Anterior cingulate cortex (tissue), 58 donors: ENCODE results near the gene MTX1.
"Not testable (repeated sequence)": the region's sequence is repeated elsewhere in the genome, so short reads cannot be mapped to it uniquely, and the experiment has no call there.

Experiments
- DNase-seq, 58 donors: peaks; one replicate each; lab custom pipeline; 2025; lab: John Stamatoyannopoulos, UW

MTX1 gene

GRCh38 chr1:155186067-155186793, 22.3 kb upstream of the MTX1 start:
- DNase-seq = no peak

- DNase-seq = no peak
Observed at GRCh38 chr1:155186794-155187455, 21.6 kb upstream of the MTX1 start.

GRCh38 chr1:155187456-155187891, 21.0 kb upstream of the MTX1 start:
- DNase-seq = no peak

GRCh38 chr1:155188268-155188667, 20.2 kb upstream of the MTX1 start:
- DNase-seq = no peak

- DNase-seq = not testable (repeated sequence)
Observed at GRCh38 chr1:155189926-155190325, 18.6 kb upstream of the MTX1 start.

GRCh38 chr1:155191904-155192303, 16.6 kb upstream of the MTX1 start:
- no peak for DNase-seq

- DNase-seq = no peak
Observed at GRCh38 chr1:155192346-155193274, 15.9 kb upstream of the MTX1 start.

GRCh38 chr1:155193275-155193990, 15.1 kb upstream of the MTX1 start:
- DNase-seq = peak in 54 of 58 donors; percentile 18 to 79 (median 58)

GRCh38 chr1:155193991-155194240, 14.6 kb upstream of the MTX1 start:
- not testable (repeated sequence) for DNase-seq

- no peak for DNase-seq
Observed at GRCh38 chr1:155195201-155196102, 13.0 kb upstream of the MTX1 start.

- DNase-seq = peak in 48 of 58 donors; percentile 16 to 92 (median 61)
Observed at GRCh38 chr1:155196103-155196892, 12.2 kb upstream of the MTX1 start.

GRCh38 chr1:155196893-155197638, 11.4 kb upstream of the MTX1 start:
- peak in 20 of 58 donors; percentile 13 to 60 (median 37) for DNase-seq

GRCh38 chr1:155197901-155198546, 10.5 kb upstream of the MTX1 start:
- DNase-seq = no peak

GRCh38 chr1:155198547-155198906, 10.0 kb upstream of the MTX1 start:
- no peak for DNase-seq

GRCh38 chr1:155199792-155200191, 8.7 kb upstream of the MTX1 start:
- DNase-seq = no peak

GRCh38 chr1:155200920-155201319, 7.6 kb upstream of the MTX1 start:
- no peak for DNase-seq

GRCh38 chr1:155202198-155202597, 6.3 kb upstream of the MTX1 start:
- DNase-seq = no peak
